LNCAP (cell line): Measurements from ENCODE around the gene EVX2.
A peak's percentile ranks its signal among the peaks of the same experiment; 100 is the strongest.

ENCODE experiments used
- TF ChIP-seq, protein P1 (sequence below): fragments of 450-650 bp; IDR thresholded peaks from 2 replicates; pipeline ENCODE4 v1.5.1; 2017; ENCODE audit warnings: mild to moderate bottlenecking

EVX2 gene

DNA sequence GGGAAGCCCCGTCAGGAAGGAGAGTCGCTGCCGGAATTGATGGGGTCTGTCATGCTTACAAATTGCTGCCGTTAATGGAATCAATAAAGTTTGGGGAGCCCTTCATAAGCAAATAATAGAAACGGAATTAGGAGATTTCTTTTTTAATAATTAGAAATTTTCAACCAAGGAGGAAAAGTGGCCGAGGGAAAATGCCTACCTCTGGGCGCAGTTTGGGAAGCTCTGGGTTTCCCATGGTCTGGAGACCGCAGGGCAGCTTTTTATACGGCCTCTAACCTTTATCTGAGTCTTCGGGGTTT is 1.3 kb downstream of the EVX2 start:
- TF ChIP-seq, protein P1, sequence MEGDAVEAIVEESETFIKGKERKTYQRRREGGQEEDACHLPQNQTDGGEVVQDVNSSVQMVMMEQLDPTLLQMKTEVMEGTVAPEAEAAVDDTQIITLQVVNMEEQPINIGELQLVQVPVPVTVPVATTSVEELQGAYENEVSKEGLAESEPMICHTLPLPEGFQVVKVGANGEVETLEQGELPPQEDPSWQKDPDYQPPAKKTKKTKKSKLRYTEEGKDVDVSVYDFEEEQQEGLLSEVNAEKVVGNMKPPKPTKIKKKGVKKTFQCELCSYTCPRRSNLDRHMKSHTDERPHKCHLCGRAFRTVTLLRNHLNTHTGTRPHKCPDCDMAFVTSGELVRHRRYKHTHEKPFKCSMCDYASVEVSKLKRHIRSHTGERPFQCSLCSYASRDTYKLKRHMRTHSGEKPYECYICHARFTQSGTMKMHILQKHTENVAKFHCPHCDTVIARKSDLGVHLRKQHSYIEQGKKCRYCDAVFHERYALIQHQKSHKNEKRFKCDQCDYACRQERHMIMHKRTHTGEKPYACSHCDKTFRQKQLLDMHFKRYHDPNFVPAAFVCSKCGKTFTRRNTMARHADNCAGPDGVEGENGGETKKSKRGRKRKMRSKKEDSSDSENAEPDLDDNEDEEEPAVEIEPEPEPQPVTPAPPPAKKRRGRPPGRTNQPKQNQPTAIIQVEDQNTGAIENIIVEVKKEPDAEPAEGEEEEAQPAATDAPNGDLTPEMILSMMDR, result no peak

DNA sequence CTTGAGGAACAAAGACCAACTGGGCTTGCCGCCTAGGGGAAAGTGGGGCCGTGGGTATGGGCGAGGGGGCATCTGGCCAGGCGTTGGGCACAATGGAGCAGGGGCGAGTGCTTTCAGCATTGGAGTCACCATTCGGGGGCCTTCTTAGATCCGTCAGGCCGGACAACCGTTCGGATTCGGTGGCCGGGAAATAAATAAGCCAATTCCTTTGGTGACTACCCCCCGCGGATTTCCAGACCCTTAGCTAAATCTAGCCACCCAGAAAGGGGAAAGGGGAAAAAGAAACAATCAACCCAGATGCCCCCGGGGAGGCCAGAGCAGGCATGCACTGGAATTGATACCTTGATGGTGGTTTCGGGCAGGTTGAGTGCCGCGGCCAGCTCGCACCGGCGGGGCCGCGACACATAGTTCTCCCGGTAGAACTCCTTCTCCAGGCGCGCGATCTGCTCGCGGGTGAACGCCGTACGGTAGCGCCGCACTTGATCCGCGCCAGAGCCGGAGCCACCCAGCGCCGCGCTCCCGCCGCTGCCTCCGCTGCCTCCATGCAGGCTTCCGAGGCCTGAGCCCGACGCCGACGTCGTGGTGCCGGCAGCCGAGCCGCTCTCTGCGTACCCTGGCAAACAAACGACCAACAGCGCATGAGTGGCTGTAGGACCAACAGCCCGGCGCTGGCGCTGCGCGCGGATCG is 1.8 kb downstream of the EVX2 start:
- TF ChIP-seq, protein P1, result no peak

DNA sequence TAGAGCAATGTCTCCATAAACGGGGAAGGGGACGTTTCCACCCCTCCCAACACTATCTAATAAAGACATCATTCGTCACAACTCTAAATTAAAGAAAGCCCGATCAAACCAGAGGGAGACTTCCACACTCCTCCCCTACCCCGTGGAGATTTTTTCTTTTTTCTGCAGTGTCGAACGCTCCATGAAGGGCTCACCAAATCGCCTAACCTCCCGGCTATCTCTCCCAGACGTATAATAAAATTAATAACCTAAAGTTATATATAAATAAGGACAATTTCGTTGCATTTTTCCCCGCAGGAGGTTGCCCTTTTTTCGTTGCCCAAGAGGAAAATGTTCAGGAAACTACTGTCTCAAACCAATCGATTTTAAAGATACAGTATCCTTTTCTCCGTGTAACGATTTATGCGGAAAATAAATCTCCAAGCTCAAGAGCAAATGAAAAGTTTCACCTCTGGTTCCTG is 2.4 kb downstream of the EVX2 start:
- TF ChIP-seq, protein P1, result no peak

DNA sequence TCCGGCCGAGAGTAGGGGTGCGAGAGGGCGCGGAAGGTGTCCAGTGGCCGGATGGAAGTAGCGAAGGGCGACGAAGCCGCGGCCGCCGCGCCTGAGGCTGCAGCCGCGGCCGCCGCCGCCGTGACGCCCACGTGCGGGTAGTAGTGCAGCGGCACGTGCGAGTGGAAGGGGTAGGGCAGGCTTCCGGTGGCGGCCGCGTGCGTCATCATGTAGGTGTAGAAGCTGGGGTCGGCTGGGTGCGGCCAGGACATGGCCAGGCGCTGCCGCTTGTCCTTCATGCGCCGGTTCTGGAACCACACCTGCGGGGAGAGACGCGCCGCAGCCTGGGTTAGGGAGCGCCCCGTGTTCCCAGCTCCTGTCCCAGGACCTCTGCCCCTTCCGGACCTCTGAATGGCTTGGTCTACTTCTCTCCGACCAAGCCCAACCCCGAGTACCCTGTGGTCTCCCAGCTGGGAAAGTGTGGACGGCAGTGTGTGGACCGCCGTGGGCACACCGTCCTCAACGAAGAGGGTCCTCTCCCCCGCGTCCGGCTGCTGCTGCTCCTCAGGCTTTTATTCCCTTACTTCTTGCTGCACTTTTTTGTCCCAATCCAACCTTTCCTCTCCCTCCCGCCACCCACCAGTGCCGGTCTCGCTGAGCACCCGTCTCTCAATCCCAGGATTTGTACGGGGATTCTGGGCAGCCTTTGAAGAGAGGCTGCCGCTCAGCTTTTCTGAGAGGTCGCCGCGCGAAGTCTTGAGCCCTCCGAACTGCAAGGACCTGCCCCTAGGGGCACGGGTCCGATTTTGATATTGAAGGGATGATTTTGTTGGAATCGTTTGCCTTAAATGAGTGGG is 3.0 kb downstream of the EVX2 start:
- TF ChIP-seq, protein P1, result no peak

DNA sequence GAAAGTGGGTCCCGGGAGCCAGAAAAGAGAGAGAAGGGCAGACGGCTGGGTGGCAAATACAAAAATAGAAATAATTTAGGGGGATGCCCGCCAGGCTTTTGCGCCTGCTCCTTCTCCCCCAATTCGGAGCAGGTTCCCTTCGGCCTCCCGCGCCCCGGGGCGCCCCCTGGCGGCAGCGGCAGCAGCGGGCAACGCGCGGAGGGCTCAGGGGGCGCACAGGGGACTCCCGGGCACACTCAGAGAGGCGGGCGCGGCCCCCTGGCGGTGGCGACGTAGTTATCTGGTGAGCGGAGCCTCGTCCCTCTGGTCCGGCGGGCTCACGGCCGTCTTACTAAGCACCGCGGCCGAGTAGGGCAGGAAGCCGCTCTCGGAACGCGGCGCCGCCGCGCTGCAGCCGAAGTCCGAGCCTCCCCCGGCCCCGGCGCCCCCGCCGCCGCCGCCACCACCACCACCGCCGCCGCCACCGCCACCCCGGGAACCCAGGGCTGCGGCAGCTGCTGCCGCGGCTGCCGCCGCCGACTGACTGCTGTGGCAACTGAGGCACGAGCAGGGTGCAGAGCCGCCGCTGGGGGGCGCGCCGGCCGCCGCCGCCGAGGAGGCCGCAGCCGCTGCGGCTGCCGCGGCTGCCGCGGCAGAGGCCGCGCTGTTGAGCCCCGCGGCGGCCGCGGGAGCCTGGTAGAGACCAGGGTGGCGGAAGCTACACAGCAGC is 3.8 kb downstream of the EVX2 start:
- TF ChIP-seq, protein P1, result peak; percentile 76

DNA sequence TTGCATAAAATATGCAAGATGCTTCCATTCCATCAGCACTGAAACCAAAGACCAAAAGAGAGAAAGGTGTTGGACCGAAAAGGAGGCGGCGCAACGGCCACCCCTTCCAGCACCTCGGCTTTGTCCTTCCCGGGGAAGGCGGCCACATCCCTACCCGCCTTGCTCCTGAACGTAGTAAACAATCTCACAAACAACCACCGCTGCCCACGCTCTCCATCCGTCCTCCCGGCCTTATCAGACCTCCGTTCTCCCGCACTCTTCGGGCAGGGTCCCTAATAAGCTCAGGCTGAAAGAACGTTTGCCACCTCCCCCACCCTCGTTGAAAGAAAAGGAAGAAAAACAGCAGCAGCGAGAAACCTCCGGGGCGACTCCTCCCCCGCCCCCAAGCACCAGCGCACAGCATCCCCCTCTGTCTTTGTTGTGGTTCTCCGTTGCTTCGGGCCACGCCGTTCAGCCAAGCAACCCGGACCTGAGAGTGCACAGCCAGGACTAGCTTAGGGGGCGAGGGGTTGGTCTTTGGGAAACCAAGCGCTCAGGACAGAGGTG is 4.4 kb downstream of the EVX2 start:
- TF ChIP-seq, protein P1, result no peak

DNA sequence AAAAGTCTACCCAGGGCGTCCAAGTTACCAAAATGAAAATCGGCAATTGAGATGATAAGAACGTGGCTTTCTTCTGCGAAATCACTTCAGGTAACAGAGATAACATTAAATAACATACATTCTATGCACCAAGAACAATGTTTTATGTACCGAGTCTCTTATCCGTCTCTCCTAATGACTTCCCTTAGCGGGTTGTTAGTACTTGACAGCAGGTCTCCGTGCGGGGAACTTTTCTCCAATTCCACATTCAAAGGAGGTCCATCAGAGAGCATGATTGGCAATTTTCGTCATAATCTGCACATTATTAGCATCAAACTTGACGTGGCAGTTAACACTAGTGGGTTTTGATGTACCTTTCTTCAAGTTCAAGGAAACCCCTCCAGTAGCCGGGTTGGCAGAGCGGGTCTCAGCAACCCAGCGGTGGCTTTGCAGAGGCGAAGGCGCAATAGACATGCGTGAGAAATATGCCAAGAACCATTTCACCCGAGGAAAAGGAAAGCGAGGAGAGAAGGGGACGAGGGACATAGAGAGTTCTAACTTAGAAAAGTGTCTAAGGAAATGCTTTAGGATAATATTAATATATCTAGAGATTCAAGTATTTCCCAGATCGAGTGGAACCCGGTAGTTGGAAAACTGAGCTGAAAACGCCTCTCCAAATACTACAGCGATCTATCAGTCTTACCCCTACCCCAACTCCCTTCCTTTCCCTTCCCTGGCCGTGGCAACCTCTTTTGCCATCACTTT is 5.0 kb downstream of the EVX2 start:
- TF ChIP-seq, protein P1, result no peak
